HG02588 (cell line): Measurements from ENCODE around the gene ARPIN.

Experiments used
- ATAC-seq: cut with Tn5 transposase; IDR thresholded peaks from one replicate; pipeline ENCODE4 v1.9.1; 2021; ENCODE audit warnings: mild to moderate bottlenecking, moderate library complexity; ENCODE audit not compliant: unreplicated experiment

The ARPIN gene

GRCh38 chr15:89845305-89845893 lies 67.4 kb downstream of the ARPIN start:
- ATAC-seq = no peak
